ENCODE measurements around the gene COP1. TPM values are rescaled to one million over a fixed set of nuclear protein-coding genes. Genes with fewer than 3 reads are reported as not detected.
A peak's percentile ranks its signal among the peaks of the same experiment; 100 is the strongest.

Gene COP1
- polyA plus RNA-seq, 3 donors: 44.0 to 74.2 (median 68.6) TPM

GRCh38 chr1:176136891-176137290 is 70.2 kb downstream of the COP1 start:
- Histone ChIP-seq H3K4me3 (replicated peaks in 1 of 3; ENCODE audit: low read depth in 2 of 3, low read length in 3 of 3) (no peak overlapping the region), H3K27ac (ENCODE audit: low read depth in 1 of 2, low read length in 2 of 2) (no peak overlapping the region), H3K4me1 (ENCODE audit: control insufficient read depth in 1 of 2, insufficient read depth in 2 of 2, low read length in 2 of 2) (no peaks in the 10 kb centered on the region), H4K20me1 (ENCODE audit: insufficient read depth, low read length) (peaks cover 94% of the 10 kb centered on the region), H3K9me3 (replicated peaks in 1 of 2; ENCODE audit: control insufficient read depth in 1 of 2, insufficient read depth in 1 of 2, low read length in 2 of 2) (no peaks in the 10 kb centered on the region), H3K4me2 (replicated peaks; ENCODE audit: extremely low read depth, low read length, poor library complexity, severe bottlenecking) (no peak overlapping the region), H3K36me3 (replicated peaks in 1 of 2; ENCODE audit: control insufficient read depth in 1 of 2, insufficient read depth in 2 of 2, low read length in 2 of 2) (peaks cover 34 to 74% of the 10 kb centered on the region in 2 donors), H3K79me2 (ENCODE audit: insufficient read depth, low read length) (peaks cover 84% of the 10 kb centered on the region), H3K27me3 (ENCODE audit: control insufficient read depth in 2 of 2, insufficient read depth in 2 of 2, low read length in 2 of 2) (no peaks in the 10 kb centered on the region), H3K9ac (ENCODE audit: insufficient read depth, low read length, poor library complexity, severe bottlenecking) (no peak overlapping the region), H2AFZ (ENCODE audit: insufficient read depth, low read depth, low read length, poor library complexity, severe bottlenecking) (no peak overlapping the region)
- no peaks in the 10 kb centered on the region for H3K9me3 Mint-ChIP-seq
- peaks cover 38 to 59% of the 10 kb centered on the region in 2 donors for H3K36me3 Mint-ChIP-seq
- H3K27ac Mint-ChIP-seq: peak overlapping the region in 2 of 7 donors; percentile 32 to 72
- DNase-seq: no peak
- TF ChIP-seq CTCF (IDR thresholded peaks at IDR 0.05): no peak
- peaks cover 2% of the 10 kb centered on the region for H3K4me1 Mint-ChIP-seq
- 100% methylated on average over 1 of the region's 3 CpGs for whole genome bisulfite sequencing (ENCODE audit: insufficient coverage)
- H3K4me3 Mint-ChIP-seq: no peak overlapping the region
- peaks cover 0 to 3% (median 0%) of the 10 kb centered on the region in 3 donors for H3K27me3 Mint-ChIP-seq (ENCODE audit: low read depth in 3 of 3)
- intact Hi-C loops (cut with micrococcal nuclease): no loop called here

GRCh38 chr1:176134666-176135065 is 72.4 kb downstream of the COP1 start:
- H3K79me2 ChIP-seq (ENCODE audit: insufficient read depth, low read length): peaks cover 75% of the 10 kb centered on the region
- no peak overlapping the region for H3K27ac Mint-ChIP-seq
- no peak overlapping the region for H3K4me2 ChIP-seq (replicated peaks; ENCODE audit: extremely low read depth, low read length, poor library complexity, severe bottlenecking)
- no peak overlapping the region for H3K4me3 ChIP-seq (replicated peaks in 1 of 3; ENCODE audit: low read depth in 2 of 3, low read length in 3 of 3)
- no peaks in the 10 kb centered on the region for H3K4me1 ChIP-seq (ENCODE audit: control insufficient read depth in 1 of 2, insufficient read depth in 2 of 2, low read length in 2 of 2)
- peaks cover 0 to 3% (median 0%) of the 10 kb centered on the region in 3 donors for H3K27me3 Mint-ChIP-seq (ENCODE audit: low read depth in 3 of 3)
- no peaks in the 10 kb centered on the region for H3K27me3 ChIP-seq (ENCODE audit: control insufficient read depth in 2 of 2, insufficient read depth in 2 of 2, low read length in 2 of 2)
- intact Hi-C loops (cut with micrococcal nuclease): no loop called here
- no peak overlapping the region for H2AFZ ChIP-seq (ENCODE audit: insufficient read depth, low read depth, low read length, poor library complexity, severe bottlenecking)
- no peak overlapping the region for H3K27ac ChIP-seq (ENCODE audit: low read depth in 1 of 2, low read length in 2 of 2)
- no peak for DNase-seq
- H4K20me1 ChIP-seq (ENCODE audit: insufficient read depth, low read length): peaks cover 92% of the 10 kb centered on the region
- peaks cover 40 to 54% of the 10 kb centered on the region in 2 donors for H3K36me3 Mint-ChIP-seq
- peaks cover 2% of the 10 kb centered on the region for H3K4me1 Mint-ChIP-seq
- peaks cover 34 to 81% of the 10 kb centered on the region in 2 donors for H3K36me3 ChIP-seq (replicated peaks in 1 of 2; ENCODE audit: control insufficient read depth in 1 of 2, insufficient read depth in 2 of 2, low read length in 2 of 2)
- no peaks in the 10 kb centered on the region for H3K9me3 Mint-ChIP-seq
- no peak overlapping the region for H3K9ac ChIP-seq (ENCODE audit: insufficient read depth, low read length, poor library complexity, severe bottlenecking)
- H3K9me3 ChIP-seq (replicated peaks in 1 of 2; ENCODE audit: control insufficient read depth in 1 of 2, insufficient read depth in 1 of 2, low read length in 2 of 2): no peaks in the 10 kb centered on the region
- no peak for TF ChIP-seq CTCF (IDR thresholded peaks at IDR 0.05)
- no CpG with 5 or more reads among the region's 2 CpGs for WGBS (ENCODE audit: insufficient coverage)
- H3K4me3 Mint-ChIP-seq: no peak overlapping the region

Data from CD14-positive monocyte (primary cell).